G401 (cell line): ENCODE data around the gene CACNA1B. TPM values are rescaled to one million over a fixed set of nuclear protein-coding genes. Genes with fewer than 3 reads are reported as not detected.
"Not testable (repeated sequence)": the region's sequence is repeated elsewhere in the genome, so short reads cannot be mapped to it uniquely, and the experiment has no call there.

Source experiments
- DNase-seq: peaks from one replicate; pipeline ENCODE4 v3.0.0-alpha.2; 2015; ENCODE audit warnings: low spot score
- in situ Hi-C: cut with HindIII; loops from 2 replicates; pipeline ENCODE4 v1.10.0; 2016; ENCODE audit warnings: low sequenced_read_pairs, mixed read lengths
- total RNA-seq: library from RNA; depleted of rRNA; stranded (reverse); fragments of >200 nt; shearing (Covaris generic); gene quantifications from 2 replicates; pipeline ENCODE4 v1.2.3, GENCODE V29; 2014

The CACNA1B gene
- total RNA-seq, 1 experiment from 2014 or later: 1.8 TPM

DNA sequence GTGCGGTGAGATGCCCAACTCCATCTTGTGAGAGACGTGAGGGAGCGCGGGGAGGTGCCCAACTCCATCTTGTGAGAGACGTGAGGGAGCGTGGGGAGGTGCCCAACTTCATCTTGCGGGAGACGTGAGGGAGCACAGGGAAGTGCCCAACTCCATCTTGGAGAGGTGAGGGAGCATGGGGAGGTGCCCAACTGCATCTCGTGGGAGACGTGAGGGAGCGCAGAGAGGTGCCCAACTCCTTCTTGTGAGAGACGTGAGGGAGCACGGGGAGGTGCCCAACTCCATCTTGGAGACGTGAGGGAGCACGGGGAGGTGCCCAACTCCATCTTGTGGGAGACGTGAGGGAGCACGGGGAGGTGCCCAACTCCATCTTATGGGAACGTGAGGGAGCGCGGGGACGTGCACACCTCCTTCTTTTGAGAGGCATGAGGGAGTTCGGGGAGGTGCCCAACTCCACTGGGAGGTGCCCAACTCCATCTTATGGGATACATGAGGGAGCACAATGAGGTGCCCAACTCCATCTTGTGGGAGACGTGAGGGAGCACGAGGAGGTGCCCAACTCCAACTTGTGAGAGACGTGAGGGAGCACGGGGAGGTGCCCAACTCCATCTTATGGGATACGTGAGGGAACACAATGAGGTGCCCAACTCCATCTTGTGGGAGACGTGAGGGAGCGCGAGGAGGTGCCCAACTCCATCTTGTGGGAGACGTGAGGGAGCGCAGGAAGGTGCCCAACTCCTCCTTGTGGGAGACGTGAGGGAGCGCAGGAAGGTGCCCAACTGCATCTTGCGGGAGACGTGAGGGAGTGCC is 235.4 kb downstream of the CACNA1B start:
- in situ Hi-C loops: no loop called here
- DNase-seq: no peak

DNA sequence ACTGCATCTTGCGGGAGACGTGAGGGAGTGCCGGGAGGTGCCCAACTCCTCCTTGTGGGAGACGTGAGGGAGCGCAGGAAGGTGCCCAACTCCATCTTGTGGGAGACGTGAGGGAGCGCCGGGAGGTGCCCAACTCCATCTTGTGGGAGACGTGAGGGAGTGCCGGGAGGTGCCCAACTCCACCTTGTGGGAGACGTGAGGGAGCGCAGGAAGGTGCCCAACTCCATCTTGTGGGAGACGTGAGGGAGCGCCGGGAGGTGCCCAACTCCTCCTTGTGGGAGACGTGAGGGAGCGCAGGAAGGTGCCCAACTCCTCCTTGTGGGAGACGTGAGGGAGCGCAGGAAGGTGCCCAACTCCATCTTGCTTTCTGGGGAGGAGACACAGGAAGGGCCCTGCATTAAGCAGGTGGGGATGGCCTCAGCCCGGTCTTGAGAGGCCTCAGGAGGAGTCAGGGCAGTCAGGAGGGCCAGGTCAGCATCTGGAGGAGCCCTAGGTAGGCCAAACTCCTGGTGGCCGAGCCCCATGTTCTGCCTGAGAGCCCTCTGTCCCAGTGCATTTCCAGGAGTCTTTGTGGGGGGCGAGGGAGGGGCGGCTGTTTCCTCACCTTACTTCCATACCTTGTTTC is 236.2 kb downstream of the CACNA1B start:
- DNase-seq: peak; percentile 43
- in situ Hi-C loops: not testable (repeated sequence)

DNA sequence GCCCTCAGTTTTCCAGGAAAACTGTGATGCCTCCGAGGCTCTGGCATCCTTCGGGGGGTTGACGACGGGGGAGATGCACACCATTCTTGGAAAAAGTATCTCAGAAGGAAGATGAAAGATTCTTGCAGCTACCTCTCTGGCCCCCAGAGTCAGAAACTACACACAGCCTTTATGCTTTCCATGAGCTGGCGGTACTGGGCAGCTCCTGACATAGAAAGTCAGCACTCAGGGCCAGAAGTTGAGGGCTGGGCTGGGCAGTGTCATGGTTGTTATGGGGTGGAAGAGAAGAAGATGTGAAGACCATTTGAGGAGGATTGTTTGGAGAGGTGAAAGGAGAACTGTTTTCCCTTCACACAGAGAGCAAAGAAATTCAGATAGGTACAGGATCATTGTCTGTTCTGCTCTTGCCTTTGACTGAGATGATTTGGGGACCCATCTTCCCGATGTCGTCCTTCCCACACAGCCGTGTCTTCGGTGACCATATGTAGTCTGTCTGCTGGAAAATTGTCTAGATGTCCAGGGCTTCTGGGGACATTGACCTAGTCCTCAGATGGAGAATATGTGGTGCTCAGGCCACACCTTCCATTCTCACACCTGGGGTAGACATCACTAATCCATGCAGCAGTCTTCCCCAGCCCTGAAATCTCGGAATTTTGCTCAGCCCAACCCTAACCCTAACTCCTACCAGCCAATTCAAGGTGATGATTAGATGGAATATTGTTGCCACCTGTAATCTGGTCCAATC is 237.1 kb downstream of the CACNA1B start:
- in situ Hi-C loops: no loop called here
- no peak for DNase-seq

DNA sequence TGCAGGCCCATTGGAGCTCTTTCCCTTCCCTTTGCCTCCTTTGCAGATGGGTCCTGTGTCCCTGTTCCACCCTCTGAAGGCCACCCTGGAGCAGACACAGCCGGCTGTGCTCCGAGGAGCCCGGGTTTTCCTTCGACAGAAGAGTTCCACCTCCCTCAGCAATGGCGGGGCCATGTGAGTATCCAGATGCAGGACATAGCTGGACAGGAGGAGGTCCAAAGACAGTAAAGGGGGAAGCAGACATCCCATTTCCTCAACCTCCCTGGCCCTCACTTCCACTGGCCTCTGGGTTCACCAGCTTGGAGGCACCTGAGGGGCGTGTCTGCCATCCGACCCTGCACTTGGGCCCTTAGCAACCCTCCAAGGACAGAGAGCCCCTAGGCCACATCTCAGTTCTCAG is 237.9 kb downstream of the CACNA1B start:
- no peak for DNase-seq
- in situ Hi-C loops: no loop called here

DNA sequence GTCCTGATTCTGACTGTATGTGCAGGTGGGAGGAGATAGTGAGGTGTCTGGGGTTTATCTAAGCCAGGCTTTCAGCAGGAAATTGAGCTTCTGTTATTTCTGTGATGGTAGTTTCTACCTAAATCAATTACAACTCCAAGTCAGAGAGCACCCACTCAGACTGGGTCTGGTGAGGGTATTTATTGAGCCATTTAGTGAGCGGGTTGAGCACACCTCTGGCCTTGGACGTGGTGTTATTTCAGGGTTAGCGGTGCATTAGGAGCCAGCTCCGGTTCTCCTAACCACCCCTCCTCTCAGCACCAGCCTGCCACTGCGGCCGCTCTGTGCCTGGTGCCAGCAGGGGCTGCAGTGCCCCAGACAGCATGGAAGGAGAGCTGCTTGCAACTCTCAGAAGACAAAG is 238.9 kb downstream of the CACNA1B start:
- in situ Hi-C loops: no loop called here
- DNase-seq: no peak

DNA sequence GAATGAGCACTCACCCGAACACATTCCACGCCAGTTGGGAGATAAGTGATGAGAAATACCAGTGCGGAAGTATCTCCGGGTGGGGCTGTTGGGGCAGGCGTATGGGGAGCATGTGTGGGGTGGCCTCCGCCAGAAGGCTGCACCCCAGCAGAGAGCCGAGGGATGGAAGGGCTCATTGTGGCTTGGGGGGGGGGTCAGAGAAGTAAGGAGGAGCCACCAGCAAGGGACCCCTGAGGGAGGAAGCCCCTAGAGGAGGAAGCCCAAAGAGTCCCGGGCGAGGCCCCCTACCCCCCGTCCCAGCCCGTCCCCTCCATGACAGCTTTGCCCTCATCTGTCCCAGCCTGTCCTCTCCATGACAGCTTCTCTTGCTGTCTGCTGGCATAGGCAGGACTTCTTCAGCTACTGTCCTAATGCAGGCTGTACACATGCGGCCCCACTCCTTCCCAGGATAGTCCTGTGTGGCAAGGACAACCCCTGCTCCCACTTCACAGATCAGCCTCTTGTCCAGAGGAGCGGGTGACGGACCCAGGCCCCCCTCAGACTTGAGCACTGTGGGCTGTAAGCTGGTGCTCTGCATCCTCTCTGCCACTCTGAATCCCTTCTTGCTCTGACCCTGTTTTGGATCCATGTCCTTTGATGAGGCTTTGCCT is 239.6 kb downstream of the CACNA1B start:
- DNase-seq: no peak
- in situ Hi-C loops: no loop called here

DNA sequence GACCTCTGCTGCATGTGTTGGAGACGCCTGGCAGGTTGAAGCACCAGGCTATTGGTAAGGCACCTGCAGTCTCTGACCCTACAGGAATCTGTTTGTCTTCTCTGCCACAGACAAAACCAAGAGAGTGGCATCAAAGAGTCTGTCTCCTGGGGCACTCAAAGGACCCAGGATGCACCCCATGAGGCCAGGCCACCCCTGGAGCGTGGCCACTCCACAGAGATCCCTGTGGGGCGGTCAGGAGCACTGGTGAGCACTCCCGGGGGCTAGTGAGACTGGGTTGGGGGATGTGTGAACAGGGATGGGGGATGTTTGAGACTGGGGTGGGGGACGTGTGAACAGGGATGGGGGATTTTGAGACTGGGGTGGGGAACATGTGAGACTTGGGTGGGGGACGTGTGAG is 240.3 kb downstream of the CACNA1B start:
- DNase-seq: no peak
- in situ Hi-C loops: no loop called here

DNA sequence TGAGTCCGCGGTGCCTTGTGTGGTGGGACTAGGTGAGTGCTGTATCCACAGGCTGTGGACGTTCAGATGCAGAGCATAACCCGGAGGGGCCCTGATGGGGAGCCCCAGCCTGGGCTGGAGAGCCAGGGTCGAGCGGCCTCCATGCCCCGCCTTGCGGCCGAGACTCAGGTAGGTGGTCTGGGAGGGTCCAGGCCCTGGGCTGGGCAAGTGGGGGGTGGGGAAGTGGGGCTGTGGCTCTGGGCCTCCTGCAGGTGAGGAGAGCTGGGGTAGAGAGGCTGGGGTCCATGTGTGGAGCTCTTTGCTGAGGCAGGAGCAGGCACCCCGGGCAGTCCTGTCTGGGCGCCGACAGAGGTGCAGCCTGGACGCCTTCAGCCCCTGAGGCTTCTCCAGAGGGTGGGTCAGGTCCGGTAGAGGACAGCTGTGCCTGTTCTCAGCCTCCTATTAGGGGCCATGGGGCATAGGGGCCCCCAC is 241.1 kb downstream of the CACNA1B start:
- DNase-seq: no peak
- in situ Hi-C loops: no loop called here

DNA sequence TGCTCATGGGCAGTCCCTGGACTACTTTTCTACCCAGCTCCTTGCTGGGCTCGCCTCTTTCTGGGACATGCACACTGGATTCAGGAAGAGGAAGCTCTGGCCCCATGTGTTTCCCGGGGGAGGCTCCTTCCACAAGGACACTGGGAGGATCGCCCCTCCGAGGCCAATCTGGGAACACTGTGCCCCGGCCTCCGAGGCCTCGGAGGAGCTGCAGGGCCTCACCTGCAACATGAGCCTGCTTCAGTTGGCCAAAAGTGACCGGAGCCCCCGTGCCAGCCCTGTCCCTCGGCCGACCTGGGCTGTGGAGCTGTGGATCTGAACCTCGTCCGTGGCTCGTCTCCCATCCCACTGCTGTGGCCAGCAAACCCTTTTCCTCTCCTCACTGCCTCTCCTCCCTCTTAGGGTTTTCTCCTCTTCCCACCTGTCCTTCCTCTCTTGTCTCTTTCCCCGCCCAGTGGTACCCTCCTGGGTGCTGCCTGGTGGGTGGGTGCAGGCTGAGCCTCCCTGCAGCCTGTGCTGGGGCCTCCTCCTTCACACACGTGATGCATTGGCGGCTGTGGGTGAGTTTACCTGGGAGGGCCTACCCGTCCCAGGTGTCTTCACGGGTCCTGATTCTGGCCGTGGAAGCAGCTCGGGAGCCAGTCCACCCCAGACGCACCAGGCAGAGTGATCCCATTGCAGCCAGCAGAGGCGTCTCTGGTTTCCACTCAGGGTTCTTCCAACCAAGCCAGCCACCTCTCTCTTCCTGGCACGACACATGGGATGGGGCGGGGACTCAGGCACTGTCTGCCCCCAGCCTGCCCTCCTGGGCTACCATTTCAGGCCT is 241.8 kb downstream of the CACNA1B start:
- DNase-seq: no peak
- in situ Hi-C loops: no loop called here

DNA sequence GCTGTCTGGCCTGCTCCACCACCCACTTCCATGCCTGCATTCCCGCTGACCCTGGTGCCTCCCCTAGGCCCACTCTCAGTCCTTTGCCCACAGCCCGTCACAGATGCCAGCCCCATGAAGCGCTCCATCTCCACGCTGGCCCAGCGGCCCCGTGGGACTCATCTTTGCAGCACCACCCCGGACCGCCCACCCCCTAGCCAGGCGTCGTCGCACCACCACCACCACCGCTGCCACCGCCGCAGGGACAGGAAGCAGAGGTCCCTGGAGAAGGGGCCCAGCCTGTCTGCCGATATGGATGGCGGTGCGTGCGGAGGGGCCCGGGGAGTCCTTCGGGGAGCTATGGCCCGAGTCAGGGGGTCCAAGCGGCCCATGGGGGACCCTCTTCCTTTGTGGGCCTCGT is 242.5 kb downstream of the CACNA1B start:
- in situ Hi-C loops: no loop called here
- no peak for DNase-seq

DNA sequence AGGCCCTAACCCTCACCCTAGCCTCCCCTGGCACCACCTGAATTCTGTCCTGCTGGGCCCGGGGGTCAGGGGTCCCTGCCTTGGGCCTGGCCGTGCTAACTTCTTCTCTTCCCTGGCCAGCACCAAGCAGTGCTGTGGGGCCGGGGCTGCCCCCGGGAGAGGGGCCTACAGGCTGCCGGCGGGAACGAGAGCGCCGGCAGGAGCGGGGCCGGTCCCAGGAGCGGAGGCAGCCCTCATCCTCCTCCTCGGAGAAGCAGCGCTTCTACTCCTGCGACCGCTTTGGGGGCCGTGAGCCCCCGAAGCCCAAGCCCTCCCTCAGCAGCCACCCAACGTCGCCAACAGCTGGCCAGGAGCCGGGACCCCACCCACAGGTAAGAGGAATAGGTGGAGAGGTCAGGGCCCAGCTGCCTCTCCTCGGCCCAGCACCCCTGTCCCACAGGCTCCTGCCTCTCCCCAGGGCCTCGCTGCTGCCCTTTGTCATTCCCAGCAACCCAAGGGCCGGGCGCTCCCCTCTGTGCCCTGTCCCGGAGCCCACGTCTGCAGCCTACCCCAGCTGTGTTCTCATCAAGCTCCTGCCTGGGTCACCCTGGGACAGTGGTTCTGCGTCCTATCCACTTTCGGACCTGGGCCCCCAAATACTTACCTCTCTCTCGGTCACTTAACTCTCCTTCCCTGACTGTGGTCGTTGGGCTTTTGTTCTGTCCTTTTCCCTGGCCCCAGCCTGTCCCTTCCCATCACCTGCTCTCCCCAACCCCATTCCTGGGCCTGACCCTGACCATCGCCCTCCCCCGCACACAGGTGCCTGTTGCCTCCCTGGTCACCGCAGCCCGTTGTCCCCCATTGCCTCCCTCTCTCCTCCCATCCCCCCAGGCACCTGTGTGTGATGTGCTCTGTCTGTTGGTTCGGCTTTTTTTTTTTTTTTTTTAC is 243.2 kb downstream of the CACNA1B start:
- in situ Hi-C loops: no loop called here
- no peak for DNase-seq

DNA sequence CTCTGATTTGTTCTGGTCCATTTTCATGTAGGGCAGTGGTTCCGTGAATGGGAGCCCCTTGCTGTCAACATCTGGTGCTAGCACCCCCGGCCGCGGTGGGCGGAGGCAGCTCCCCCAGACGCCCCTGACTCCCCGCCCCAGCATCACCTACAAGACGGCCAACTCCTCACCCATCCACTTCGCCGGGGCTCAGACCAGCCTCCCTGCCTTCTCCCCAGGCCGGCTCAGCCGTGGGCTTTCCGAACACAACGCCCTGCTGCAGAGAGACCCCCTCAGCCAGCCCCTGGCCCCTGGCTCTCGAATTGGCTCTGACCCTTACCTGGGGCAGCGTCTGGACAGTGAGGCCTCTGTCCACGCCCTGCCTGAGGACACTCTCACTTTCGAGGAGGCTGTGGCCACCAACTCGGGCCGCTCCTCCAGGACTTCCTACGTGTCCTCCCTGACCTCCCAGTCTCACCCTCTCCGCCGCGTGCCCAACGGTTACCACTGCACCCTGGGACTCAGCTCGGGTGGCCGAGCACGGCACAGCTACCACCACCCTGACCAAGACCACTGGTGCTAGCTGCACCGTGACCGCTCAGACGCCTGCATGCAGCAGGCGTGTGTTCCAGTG is 244.0 kb downstream of the CACNA1B start:
- in situ Hi-C loops: no loop called here
- no peak for DNase-seq

DNA sequence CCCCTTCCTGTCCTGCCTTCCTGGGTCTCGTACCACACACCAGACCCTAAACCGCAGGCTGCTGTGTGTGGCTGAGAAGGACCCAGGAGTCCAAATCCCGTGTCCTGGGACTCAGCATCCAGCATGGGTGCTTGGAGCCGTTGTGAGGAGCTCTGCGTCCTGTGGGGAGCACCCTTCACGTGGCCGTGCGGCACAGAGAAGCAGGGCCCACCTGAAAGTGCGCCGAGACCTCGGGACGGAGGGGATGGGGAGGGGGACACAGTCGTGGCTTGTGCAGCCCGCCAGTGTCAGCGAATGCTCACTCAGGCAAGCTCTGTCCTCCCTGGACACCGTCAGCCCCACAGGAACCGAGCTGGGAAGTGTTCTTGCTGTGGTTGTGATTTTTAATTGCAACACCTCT is 244.6 kb downstream of the CACNA1B start:
- in situ Hi-C loops: no loop called here

DNA sequence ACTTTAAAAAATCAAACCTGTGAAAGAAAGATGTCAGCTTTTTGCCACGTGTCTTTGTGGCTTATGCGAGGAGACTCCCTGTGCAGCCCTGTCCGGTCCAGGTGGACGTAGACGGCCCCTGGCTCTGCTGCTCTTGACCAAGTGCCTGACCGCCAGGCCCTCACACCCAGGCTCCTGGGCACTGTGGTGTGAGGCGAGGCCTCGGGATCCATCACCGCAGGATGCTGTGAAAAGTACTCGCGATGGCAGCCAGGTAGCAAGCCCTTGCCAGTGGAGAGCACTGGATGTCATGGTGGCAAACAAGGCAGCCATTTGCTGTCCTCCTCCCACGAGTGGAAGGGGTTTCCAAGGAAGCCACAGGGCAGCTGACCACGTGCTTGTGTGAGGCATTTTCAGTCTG is 245.1 kb downstream of the CACNA1B start:
- no peak for DNase-seq
- in situ Hi-C loops: no loop called here

More for the DNA sequence above, 244.6 kb downstream of the CACNA1B start:
- DNase-seq: no peak

DNA sequence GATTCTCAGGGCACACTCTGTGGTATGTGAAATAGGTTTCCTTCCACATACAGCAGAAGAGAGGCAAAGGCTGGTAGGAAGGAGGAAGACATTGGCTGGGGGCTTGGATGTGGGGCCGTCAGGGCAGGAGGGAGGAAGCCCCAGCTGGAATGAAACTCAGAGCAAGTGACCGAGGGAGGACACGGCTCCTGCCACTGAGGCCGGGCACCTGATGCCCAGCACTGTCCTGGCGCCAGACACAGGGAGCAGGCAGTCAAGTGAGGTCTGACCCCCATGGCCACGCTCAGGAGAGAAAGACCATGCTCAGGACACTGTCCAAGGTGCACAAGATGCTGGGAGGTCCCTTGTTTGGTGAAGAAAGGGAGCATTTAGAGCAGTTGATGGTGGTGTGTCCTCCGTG is 245.5 kb downstream of the CACNA1B start:
- no peak for DNase-seq
- in situ Hi-C loops: no loop called here

DNA sequence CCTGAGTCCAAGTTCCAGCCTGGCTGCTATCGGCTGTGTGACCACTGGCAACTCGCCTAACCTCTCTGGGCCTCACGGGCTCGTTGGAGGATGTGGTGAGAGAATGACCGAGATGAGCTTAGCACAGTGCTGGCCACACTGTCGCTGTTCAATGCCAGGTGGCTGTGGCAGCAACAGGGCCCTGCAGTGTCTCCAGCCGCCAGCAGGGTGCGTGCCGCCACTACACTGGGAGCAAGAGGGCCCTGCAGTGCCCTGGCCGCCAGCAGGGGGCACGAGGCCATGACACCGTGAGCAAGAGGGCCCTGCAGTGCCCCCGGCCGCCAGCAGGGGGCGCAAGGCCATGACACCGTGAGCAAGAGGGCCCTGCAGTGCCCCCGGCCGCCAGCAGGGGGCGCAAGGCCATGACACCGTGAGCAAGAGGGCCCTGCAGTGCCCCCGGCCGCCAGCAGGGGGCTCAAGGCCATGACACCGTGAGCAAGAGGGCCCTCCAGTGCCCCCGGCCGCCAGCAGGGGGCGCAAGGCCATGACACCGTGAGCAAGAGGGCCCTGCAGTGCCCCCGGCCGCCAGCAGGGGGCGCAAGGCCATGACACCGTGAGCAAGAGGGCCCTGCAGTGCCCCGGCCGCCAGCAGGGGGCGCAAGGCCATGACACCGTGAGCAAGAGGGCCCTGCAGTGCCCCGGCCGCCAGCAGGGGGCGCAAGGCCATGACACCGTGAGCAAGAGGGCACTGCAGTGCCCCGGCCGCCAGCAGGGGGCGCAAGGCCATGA is 248.7 kb downstream of the CACNA1B start:
- in situ Hi-C loops, DNase-seq: not testable (repeated sequence)
